K562 (cell line): Measurements from ENCODE around the gene RASGRP2. TPM values are rescaled to one million over a fixed set of nuclear protein-coding genes. Genes with fewer than 3 reads are reported as not detected.
A peak's percentile ranks its signal among the peaks of the same experiment; 100 is the strongest.

ENCODE experiments used
- ARID4B ChIP-seq: sonication (generic); formaldehyde crosslinking; IDR thresholded peaks from 2 replicates; pipeline ENCODE4 v1.8.0; 2022; ENCODE audit warnings: mild to moderate bottlenecking, missing genetic modification reagents
- ASH1L ChIP-seq: fragments of 450-650 bp; IDR thresholded peaks from 2 replicates; pipeline ENCODE4 v1.6.1; 2018; ENCODE audit warnings: borderline replicate concordance, mild to moderate bottlenecking, low read depth; ENCODE audit not compliant: partially characterized antibody
- E2F6 ChIP-seq, 2 experiments: IDR thresholded peaks; 2 replicates each; pipeline ENCODE4 v1.6.1; 2011; ENCODE audit warnings: borderline replicate concordance in 1 of 2, control low read depth in 1 of 2, low read depth in 1 of 2, low read length in 1 of 2, mild to moderate bottlenecking in 1 of 2, mixed read lengths in 1 of 2, moderate library complexity in 1 of 2; ENCODE audit not compliant: insufficient read depth in 1 of 2, insufficient read length in 1 of 2, poor library complexity in 1 of 2, severe bottlenecking in 1 of 2; ENCODE audit errors: extremely low read depth in 1 of 2
- HDAC1 ChIP-seq, 2 experiments: fragments of 450-650 bp; IDR thresholded peaks; 2 replicates each; pipeline ENCODE4 v1.6.1; 2016 to 2017; ENCODE audit warnings: inconsistent platforms in 1 of 2, mild to moderate bottlenecking in 1 of 2, moderate library complexity in 1 of 2
- MIER1 ChIP-seq: fragments of 450-650 bp; IDR thresholded peaks from 2 replicates; pipeline ENCODE4 v1.6.1; 2016; ENCODE audit warnings: antibody characterized with exemption, mild to moderate bottlenecking, low read depth
- MNT ChIP-seq, 2 experiments: fragments of 450-650 bp; conservative IDR thresholded peaks; 2 replicates each; pipeline ENCODE4 v1.6.1; 2017; ENCODE audit warnings: mild to moderate bottlenecking in 2 of 2, moderate library complexity in 2 of 2
- PHF8 ChIP-seq: fragments of 200-600 bp; sonication (generic); IDR thresholded peaks from 2 replicates; pipeline ENCODE4 v1.6.1; 2012; ENCODE audit warnings: mixed run types, mild to moderate bottlenecking, inconsistent platforms, low read length, moderate library complexity, borderline replicate concordance
- PML ChIP-seq: IDR thresholded peaks from 2 replicates; pipeline ENCODE4 v1.6.1; 2012; ENCODE audit warnings: low read length, inconsistent platforms
- POLR2A ChIP-seq: fragments of 450-650 bp; conservative IDR thresholded peaks from 2 replicates; pipeline ENCODE4 v1.6.1; 2016
- POLR2B ChIP-seq: fragments of 450-650 bp; IDR thresholded peaks from 2 replicates; pipeline ENCODE4 v1.6.1; 2018; ENCODE audit warnings: low read depth; ENCODE audit not compliant: partially characterized antibody
- RBM22 ChIP-seq: fragments of 200-400 bp; formaldehyde crosslinking; IDR thresholded peaks from 2 replicates; pipeline ENCODE4 v1.6.1; 2018; ENCODE audit warnings: low read length, low read depth; ENCODE audit not compliant: poor library complexity, severe bottlenecking
- SIRT6 ChIP-seq: IDR thresholded peaks from one replicate; pipeline ENCODE4 v1.6.1; 2012; ENCODE audit warnings: low read depth, mild to moderate bottlenecking, control low read depth, inconsistent platforms, low read length, moderate library complexity
- SNAPC5 ChIP-seq: fragments of 250-450 bp; sonication (Bioruptor Pico); IDR thresholded peaks from 2 replicates; pipeline ENCODE4 v1.8.0; 2021; ENCODE audit warnings: moderate library complexity, mild to moderate bottlenecking, inconsistent platforms
- SUPT5H ChIP-seq: fragments of 450-650 bp; IDR thresholded peaks from 2 replicates; pipeline ENCODE4 v1.6.1; 2016
- TAF1 ChIP-seq: IDR thresholded peaks from 2 replicates; pipeline ENCODE4 v1.6.1; 2011; ENCODE audit warnings: mild to moderate bottlenecking, low read length, moderate library complexity; ENCODE audit not compliant: insufficient read depth, control insufficient read depth, severe bottlenecking; ENCODE audit errors: extremely low read depth
- USF1 ChIP-seq: sonication (generic); formaldehyde crosslinking; IDR thresholded peaks from 2 replicates; pipeline ENCODE4 v1.9.0; 2022; ENCODE audit warnings: mild to moderate bottlenecking, missing genetic modification reagents
- ZKSCAN1 ChIP-seq: fragments of 150-350 bp; IDR thresholded peaks from 2 replicates; pipeline ENCODE4 v1.6.1; 2016; ENCODE audit warnings: low read depth, low read length
- ZNF707 ChIP-seq: fragments of 250-450 bp; sonication (Bioruptor Pico); conservative IDR thresholded peaks from 2 replicates; pipeline ENCODE4 v1.8.0; 2022; ENCODE audit warnings: inconsistent platforms, mild to moderate bottlenecking, moderate library complexity
- ZNF766 ChIP-seq: fragments of 200-800 bp; sonication (Bioruptor generic); conservative IDR thresholded peaks from 2 replicates; pipeline ENCODE4 v1.6.1; 2016; ENCODE audit warnings: missing genetic modification characterization, missing compliant biosample characterization
- polyA plus RNA-seq, 8 experiments: library from polyadenylated mRNA; depleted of rRNA in 4 of 8; stranded (reverse) in 5 of 8; unstranded in 3 of 8; fragments of >200 nt; fragmentation: Nextera tagmentation in 2 of 8; fragmentation: Illumina TruSeq in 1 of 8; extraction: Ambion mirVana in 2 of 8; extraction: Trizol in 1 of 8; gene quantifications; 2 replicates each; pipeline versions ENCODE4 v1.2.1 to v1.2.3, GENCODE V29; 2011 to 2014; ENCODE audit warnings: inconsistent platforms in 1 of 8, missing spikeins in 1 of 8
- total RNA-seq, 7 experiments: library from RNA; depleted of rRNA in 6 of 7; stranded (reverse); fragments of >200 nt in 6 of 7; fragmentation: Illumina TruSeq in 2 of 7; extraction: Trizol in 2 of 7; gene quantifications; 2 replicates each; pipeline versions ENCODE4 v1.2.1 to v1.2.3, GENCODE V29; 2011 to 2021; ENCODE audit warnings: low replicate concordance in 1 of 7

Gene RASGRP2
- total and polyA plus RNA-seq, 9 of the 15 experiments (the other 6 are each of a cell fraction or from before 2014, with no cell fraction given) = 0.87 to 22.7 (median 5.5) TPM

GRCh38 chr11:64777449-64778222, 33.7 kb upstream of the RASGRP2 start (continued):
- TF ChIP-seq ZNF766 (CRISPR knock-in tag) (peak; percentile 55; the same call in 1 of the 2 replicates), PML (no peak), SNAPC5 (CRISPR knock-in tag) (no peak), SUPT5H (0 out of 2 replicates have a peak, but pooled peaks have one; percentile 39), SIRT6 (no peak), ASH1L (no peak), ZNF707 (CRISPR knock-in tag) (no peak), RBM22 (peak; percentile 43), ZKSCAN1 (peak; percentile 23; the same call in 1 of the 2 replicates), ARID4B (CRISPR knock-in tag) (peak; percentile 46; the same call in 1 of the 2 replicates), PHF8 (no peak), HDAC1 (IDR thresholded peaks at IDR 0.05) (peak in 1 of 2 experiments; percentile 62; a peak in 1 of 4 replicates), POLR2B (no peak), E2F6 (IDR thresholded peaks at IDR 0.05; ENCODE audit: borderline replicate concordance in 1 of 2, extremely low read depth in 1 of 2, insufficient read depth in 1 of 2, insufficient read length in 1 of 2, low read depth in 1 of 2, low read length in 1 of 2, poor library complexity in 1 of 2, severe bottlenecking in 1 of 2) (peak; percentile 75 to 89), POLR2A (peak; percentile 55), TAF1 (peak; percentile 18), MNT (conservative IDR thresholded peaks at IDR 0.05) (0 out of 4 replicates have a peak, but pooled peaks of 1 of the 2 experiments have one; percentile 39), MIER1 (no peak), USF1 (CRISPR knock-in tag) (0 out of 2 replicates have a peak, but pooled peaks have one; percentile 15)
